Small intestine (tissue), 7 donors: ENCODE measurements around the gene TRIOBP. TPM values are rescaled to one million over a fixed set of nuclear protein-coding genes. Genes with fewer than 3 reads are reported as not detected.

ENCODE experiments used
- DNase-seq, 2 donors: peaks; one replicate each; pipeline versions ENCODE4 v3.0.0 to v3.0.0-alpha.2; 2013
- FAIRE-seq: peaks from 2 replicates; lab custom pipeline; 2012; peaks lifted over from hg19 to GRCh38; lab: Jason Lieb, UNC
- H3K27ac ChIP-seq, 3 donors: one replicate each; pipeline ENCODE4 v1.5.1; 2013; ENCODE audit warnings: low read length in 2 of 3, mild to moderate bottlenecking in 2 of 3, control low read depth in 1 of 3, inconsistent platforms in 1 of 3, low read depth in 1 of 3, moderate library complexity in 1 of 3
- H3K27me3 ChIP-seq, 3 donors: one replicate each; pipeline ENCODE4 v1.6.1; 2013; ENCODE audit warnings: low read length in 3 of 3, inconsistent platforms in 1 of 3; ENCODE audit not compliant: control insufficient read depth in 3 of 3, insufficient read depth in 3 of 3
- H3K36me3 ChIP-seq, 3 donors: one replicate each; pipeline ENCODE4 v1.6.1; 2013; ENCODE audit warnings: low read length in 3 of 3, inconsistent platforms in 1 of 3, low read depth in 1 of 3, mild to moderate bottlenecking in 1 of 3, moderate library complexity in 1 of 3; ENCODE audit not compliant: control insufficient read depth in 3 of 3, insufficient read depth in 2 of 3
- H3K4me1 ChIP-seq, 3 donors: one replicate each; pipeline ENCODE4 v1.6.1; 2013; ENCODE audit warnings: low read length in 2 of 3, inconsistent platforms in 1 of 3, low read depth in 1 of 3, mild to moderate bottlenecking in 1 of 3, moderate library complexity in 1 of 3; ENCODE audit not compliant: control insufficient read depth in 3 of 3, insufficient read depth in 2 of 3
- H3K4me3 ChIP-seq, 3 donors: one replicate each; pipeline ENCODE4 v1.5.1; 2013; ENCODE audit warnings: low read length in 3 of 3, control low read depth in 1 of 3, inconsistent platforms in 1 of 3, low read depth in 1 of 3, mild to moderate bottlenecking in 1 of 3, moderate library complexity in 1 of 3
- H3K9me3 ChIP-seq, 2 donors: one replicate each; pipeline ENCODE4 v1.6.1; 2013; ENCODE audit warnings: low read depth in 1 of 2, low read length in 1 of 2; ENCODE audit not compliant: control insufficient read depth in 2 of 2, insufficient read depth in 1 of 2
- WGBS, 3 donors: extraction: QIAGEN DNeasy Blood & Tissue Kit; methylation state at CpG; one replicate each; pipeline ENCODE4 v1.1.7; 2013; 5-methylcytosine and 5-hydroxymethylcytosine counted together
- polyA plus RNA-seq, 4 donors: library from polyadenylated mRNA; stranded (reverse) in 3 of 4; unstranded in 1 of 4; fragments of 200-250 nt in 3 of 4; fragments of 120-200 nt in 1 of 4; gene quantifications; one replicate each; pipeline versions ENCODE4 v1.2.1 to v1.2.3, GENCODE V29; 2013
- donor health status: healthy with polysubstance abuse.
- donor health status: control.
- donor health status: control.
- donor health status: Bipolar disorder and iron deficiency.
- donor health status: healthy.

TRIOBP gene
- polyA plus RNA-seq, 4 donors = 20.4 to 46.8 (median 35.2) TPM

DNA sequence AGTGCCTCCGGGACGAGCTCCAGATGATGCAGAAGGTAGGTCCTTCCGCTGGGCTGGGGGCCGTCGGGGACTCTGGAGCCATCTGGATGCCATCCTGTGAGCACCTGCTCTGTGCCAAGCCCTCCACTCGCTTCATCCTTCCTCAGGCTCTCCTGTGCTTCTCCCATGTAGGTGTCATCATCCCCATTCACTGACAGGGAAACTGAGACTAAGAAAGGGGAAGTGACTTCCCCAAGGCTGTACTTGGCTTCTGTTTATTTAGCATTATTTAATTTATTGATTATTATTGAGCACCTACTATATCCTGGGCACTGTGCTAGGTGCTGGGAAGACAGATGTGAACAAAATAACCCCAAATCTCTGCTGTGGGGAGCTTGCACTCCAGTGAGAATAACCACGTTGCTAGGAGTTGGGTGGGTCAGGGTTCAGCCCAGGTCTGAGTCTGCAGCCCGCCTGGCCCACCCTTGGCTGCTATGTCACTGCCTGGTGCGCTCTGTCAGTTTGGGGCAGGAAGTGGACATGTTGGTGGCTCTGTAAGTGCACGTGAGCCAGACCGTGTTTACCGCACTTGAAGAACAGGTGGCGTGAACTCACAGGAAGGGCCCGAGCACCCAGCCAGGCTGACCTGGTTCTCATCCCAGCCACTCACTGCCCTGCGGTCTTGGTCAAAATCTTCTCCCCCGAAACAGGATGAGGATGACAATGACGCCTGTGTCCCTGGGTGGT lies 75.0 kb downstream of the TRIOBP start:
- no peaks in the 10 kb centered on the region for H3K4me1 ChIP-seq
- no peaks in the 10 kb centered on the region for H3K27me3 ChIP-seq
- H3K36me3 ChIP-seq = peaks cover 4 to 85% (median 9%) of the 10 kb centered on the region in 3 donors
- DNase-seq = no peak
- H3K9me3 ChIP-seq = no peaks in the 10 kb centered on the region
- H3K4me3 ChIP-seq = no peak overlapping the region
- FAIRE-seq = no peak
- 88 to 94% (median 90%) methylated on average over 17 of the region's 17 CpGs for WGBS, 3 donors
- no peak overlapping the region for H3K27ac ChIP-seq

DNA sequence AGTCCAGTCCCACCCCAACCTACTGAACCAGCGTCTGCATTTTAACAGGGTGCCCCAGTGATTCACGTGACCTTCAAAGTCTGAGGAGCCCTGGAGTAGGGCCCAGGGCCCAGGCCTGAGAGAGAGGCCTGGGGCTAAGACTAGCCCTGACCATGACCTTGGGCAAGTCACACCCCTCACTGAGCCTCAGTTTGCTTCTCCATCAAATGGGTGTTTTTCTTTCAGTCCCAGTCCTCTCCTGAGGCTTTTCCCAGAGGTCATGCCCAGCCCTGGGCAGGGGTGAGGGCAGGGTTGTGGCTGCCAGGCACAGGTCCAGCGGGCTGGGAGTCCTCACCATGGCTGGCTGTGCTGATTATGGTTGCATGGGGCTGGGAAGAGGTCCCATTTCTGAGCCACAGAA lies 77.9 kb downstream of the TRIOBP start:
- FAIRE-seq = no peak
- H3K27ac ChIP-seq = no peak overlapping the region
- H3K9me3 ChIP-seq = no peaks in the 10 kb centered on the region
- peaks cover 0 to 5% (median 0%) of the 10 kb centered on the region in 3 donors for H3K4me1 ChIP-seq
- peaks cover 4 to 61% (median 7%) of the 10 kb centered on the region in 3 donors for H3K36me3 ChIP-seq
- DNase-seq = no peak
- H3K4me3 ChIP-seq = no peak overlapping the region
- H3K27me3 ChIP-seq = no peaks in the 10 kb centered on the region
- WGBS, 3 donors = 86 to 89% (median 87%) methylated on average over 3 of the region's 3 CpGs

DNA sequence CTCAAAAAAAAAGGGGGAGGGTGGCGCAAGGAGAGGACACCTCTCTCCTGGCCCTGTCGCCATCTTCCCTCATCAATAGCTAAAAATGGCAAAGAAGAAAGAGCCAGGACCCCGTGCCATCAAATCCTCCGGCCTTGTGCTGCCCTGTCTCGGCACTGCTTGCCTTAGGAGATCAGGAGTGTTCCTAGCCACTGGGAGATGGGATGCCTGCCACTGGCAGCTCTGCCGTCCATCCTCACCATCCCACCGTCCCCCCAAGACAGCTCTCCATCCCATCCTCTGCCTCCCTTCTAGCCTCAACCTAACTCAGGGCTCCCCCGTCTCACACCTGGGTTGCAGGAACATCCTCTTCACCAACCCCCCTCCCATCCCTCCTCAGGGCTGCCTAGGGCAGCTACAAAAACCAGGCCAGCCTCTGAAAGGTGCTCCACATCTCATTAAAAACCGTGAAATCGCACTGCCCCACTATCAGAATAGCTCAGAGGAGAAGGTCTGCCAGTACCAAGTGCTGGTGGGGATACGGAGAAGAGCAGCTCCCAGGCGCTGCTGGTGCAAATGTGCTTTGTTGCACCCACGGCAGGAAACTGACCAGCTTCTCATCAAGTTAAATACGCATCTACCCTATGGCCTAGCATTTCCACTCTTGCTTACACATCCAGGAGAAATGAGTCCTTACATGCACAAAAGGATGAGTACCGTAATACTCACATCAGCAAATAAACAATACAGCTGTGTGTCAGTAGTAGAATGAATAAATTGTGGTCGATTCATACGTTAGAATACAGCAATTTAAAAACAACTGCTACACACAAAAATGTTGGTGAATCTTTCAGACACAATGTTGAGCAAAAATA lies 79.2 kb downstream of the TRIOBP start:
- FAIRE-seq (no peak), DNase-seq (no peak)
- Histone ChIP-seq H3K4me3 (no peak overlapping the region), H3K27ac (peak overlapping the region in 1 of 3 donors; percentile 32), H3K27me3 (no peaks in the 10 kb centered on the region), H3K36me3 (peaks cover 4 to 52% (median 7%) of the 10 kb centered on the region in 3 donors), H3K9me3 (no peaks in the 10 kb centered on the region), H3K4me1 (peaks cover 0 to 5% (median 0%) of the 10 kb centered on the region in 3 donors)
- 80 to 87% (median 82%) methylated on average over 17 of the region's 17 CpGs for WGBS, 3 donors

DNA sequence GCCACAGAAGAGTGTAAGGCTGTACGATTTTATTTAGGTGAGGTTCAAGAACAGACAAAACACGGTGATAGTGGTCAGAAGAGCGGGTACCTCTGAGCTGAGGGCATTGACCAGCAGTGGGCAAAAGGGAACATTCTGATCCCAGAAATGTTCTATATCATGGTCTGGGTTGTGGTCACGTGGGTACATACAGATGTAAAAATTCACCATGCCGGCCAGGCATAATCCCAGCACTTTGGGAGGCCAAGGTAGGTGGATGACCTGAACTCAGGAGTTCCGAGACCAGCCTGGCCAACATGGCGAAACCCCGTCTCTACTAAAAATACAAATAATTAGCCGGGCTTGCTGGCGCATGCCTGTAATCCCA lies 79.8 kb downstream of the TRIOBP start:
- DNase-seq = no peak
- Histone ChIP-seq H3K9me3 (no peaks in the 10 kb centered on the region), H3K27me3 (no peaks in the 10 kb centered on the region), H3K36me3 (peaks cover 4 to 46% (median 7%) of the 10 kb centered on the region in 3 donors), H3K4me1 (peaks cover 0 to 5% (median 0%) of the 10 kb centered on the region in 3 donors), H3K27ac (peak overlapping the region in 1 of 3 donors; percentile 35), H3K4me3 (no peak overlapping the region)
- WGBS, 3 donors = 66 to 82% (median 74%) methylated on average over 10 of the region's 10 CpGs
- FAIRE-seq = no peak

DNA sequence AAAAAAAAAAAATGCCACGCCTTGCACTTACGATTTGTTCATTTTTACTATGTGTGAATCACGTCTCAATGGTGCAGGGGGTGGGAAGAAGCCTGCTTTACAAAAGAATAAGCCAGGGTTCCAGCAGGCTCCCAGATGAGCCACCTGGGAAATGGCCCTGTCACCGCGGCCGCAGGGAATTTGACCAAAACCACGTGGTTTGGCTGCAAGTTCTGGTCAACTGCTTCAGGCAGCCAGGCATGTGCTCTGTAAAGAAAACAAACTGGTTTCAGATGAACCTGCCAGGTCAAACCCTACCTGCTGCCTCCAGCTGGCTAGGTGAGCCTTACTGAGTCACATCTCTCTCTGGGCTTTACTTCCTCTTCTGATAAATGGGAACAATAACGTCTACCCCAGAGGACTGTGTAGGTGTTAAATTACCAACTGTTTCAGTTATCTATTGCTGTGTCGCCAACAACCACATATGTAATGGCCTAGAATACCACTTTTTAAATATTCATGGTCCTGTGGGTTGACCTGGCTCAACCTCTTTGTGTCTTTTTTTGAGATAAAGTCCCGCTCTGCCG lies 80.4 kb downstream of the TRIOBP start:
- peaks cover 4 to 40% (median 7%) of the 10 kb centered on the region in 3 donors for H3K36me3 ChIP-seq
- FAIRE-seq (no peak), DNase-seq (peak; percentile 58 to 61)
- no peaks in the 10 kb centered on the region for H3K9me3 ChIP-seq
- peak overlapping the region in 2 of 3 donors; percentile 2 to 33 for H3K27ac ChIP-seq
- H3K4me1 ChIP-seq = peaks cover 0 to 5% (median 0%) of the 10 kb centered on the region in 3 donors
- WGBS, 3 donors = 20 to 36% (median 30%) methylated on average over 11 of the region's 11 CpGs
- no peak overlapping the region for H3K4me3 ChIP-seq
- no peaks in the 10 kb centered on the region for H3K27me3 ChIP-seq

DNA sequence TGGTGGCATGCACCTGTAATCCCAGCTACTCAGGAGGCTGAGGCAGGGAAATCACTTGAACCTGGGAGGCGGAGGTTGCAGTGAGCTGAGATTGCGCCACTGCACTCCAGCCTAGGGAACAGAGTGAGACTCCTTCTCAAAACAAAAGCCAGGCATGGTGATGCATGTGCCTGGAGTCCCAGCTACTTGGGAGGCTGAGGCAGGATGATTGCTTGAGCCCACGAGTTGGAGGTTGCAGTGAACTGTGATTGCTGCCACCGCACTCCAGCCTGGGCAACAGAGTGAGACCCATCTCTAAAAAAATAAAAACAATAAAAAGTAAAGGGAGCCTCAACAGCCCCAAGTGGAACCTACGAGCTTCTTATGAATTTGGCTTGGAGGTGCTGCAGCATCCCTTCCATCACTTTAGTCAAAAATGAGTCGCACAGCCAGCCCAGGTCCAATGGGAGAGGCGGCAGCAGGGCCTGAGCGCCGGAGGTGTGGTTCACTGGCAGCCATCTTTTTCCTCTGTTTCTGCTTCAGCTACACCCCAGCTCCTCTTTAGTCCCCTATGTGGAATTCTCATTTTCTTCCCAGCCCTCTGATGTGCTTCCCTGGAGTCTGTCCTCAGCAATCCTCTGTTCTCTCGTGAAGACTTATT lies 81.6 kb downstream of the TRIOBP start:
- H3K9me3 ChIP-seq = no peaks in the 10 kb centered on the region
- no peak overlapping the region for H3K4me3 ChIP-seq
- H3K4me1 ChIP-seq = peaks cover 0 to 5% (median 0%) of the 10 kb centered on the region in 3 donors
- DNase-seq (no peak), FAIRE-seq (no peak)
- H3K27ac ChIP-seq = no peak overlapping the region
- H3K36me3 ChIP-seq = peaks cover 0 to 28% (median 0%) of the 10 kb centered on the region in 3 donors
- no peaks in the 10 kb centered on the region for H3K27me3 ChIP-seq
- 80 to 87% (median 86%) methylated on average over 9 to 10 of the region's 10 CpGs for WGBS, 3 donors

DNA sequence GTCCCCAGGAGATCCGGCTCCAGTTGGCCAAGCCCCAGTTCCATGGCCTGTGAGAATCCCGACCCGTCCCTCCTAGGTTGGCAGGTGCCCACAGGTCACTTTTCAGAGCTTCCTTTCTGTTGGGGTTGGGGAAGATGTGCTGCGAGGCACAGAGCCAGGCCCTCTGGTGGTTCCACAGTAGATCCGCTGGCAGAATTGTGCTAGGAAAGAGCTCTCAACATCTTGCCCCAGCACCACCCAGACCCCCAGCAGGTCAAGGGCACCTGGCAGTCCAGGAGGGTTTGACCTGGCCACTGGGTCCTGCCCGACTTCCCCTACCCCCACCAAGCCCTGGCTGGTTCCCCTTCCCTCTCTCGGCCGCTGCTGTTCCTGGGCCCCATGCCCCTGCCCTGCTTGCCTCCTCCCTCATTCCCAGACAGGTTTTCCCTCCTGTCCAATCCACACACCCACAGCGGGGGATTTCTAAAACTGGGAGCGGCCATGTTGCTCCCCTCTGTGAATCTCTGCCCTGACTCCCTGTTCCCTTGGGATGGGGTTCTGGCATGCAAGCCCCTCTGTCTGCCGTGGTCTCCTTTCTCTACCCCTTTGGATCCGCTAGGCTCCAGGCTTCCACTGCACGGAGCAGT lies 84.7 kb downstream of the TRIOBP start:
- 70 to 85% (median 83%) methylated on average over 12 to 13 of the region's 13 CpGs for WGBS, 3 donors
- Histone ChIP-seq H3K27me3 (no peaks in the 10 kb centered on the region), H3K9me3 (no peaks in the 10 kb centered on the region), H3K36me3 (peaks cover 0 to 3% (median 0%) of the 10 kb centered on the region in 3 donors), H3K27ac (peak overlapping the region in 1 of 3 donors; percentile 18), H3K4me3 (no peak overlapping the region), H3K4me1 (peaks cover 0 to 16% (median 1%) of the 10 kb centered on the region in 3 donors)
- no peak for DNase-seq
- FAIRE-seq = no peak
